Measurements from ENCODE around the gene SEPTIN10. TPM values are rescaled to one million over a fixed set of nuclear protein-coding genes. Genes with fewer than 3 reads are reported as not detected.
"Not testable (repeated sequence)": the region's sequence is repeated elsewhere in the genome, so short reads cannot be mapped to it uniquely, and the experiment has no call there.

Gene SEPTIN10
- total RNA-seq, 1 donor from 2014 or later: 86.1 TPM

GRCh38 chr2:109646961-109647360 is 33.2 kb upstream of the SEPTIN10 start:
- Mint-ChIP-seq H3K27ac (ENCODE audit: unreplicated experiment) (peak overlapping the region; percentile 93), H3K4me1 (ENCODE audit: low read depth) (peaks cover 30% of the 10 kb centered on the region), H3K36me3 (ENCODE audit: low read depth) (no peaks in the 10 kb centered on the region), H3K27me3 (ENCODE audit: low read depth) (no peaks in the 10 kb centered on the region), H3K9me3 (ENCODE audit: low read depth) (no peaks in the 10 kb centered on the region), H3K4me3 (ENCODE audit: unreplicated experiment) (no peak overlapping the region)
- TF ChIP-seq CTCF (IDR thresholded peaks at IDR 0.05): no peak
- DNase-seq (ENCODE audit: low spot score): no peak

GRCh38 chr2:109645412-109646184 is 31.8 kb upstream of the SEPTIN10 start:
- no peaks in the 10 kb centered on the region for H3K9me3 Mint-ChIP-seq (ENCODE audit: low read depth)
- TF ChIP-seq CTCF (IDR thresholded peaks at IDR 0.05): no peak
- H3K27ac Mint-ChIP-seq (ENCODE audit: unreplicated experiment): no peak overlapping the region
- H3K4me1 Mint-ChIP-seq (ENCODE audit: low read depth): peaks cover 30% of the 10 kb centered on the region
- H3K36me3 Mint-ChIP-seq (ENCODE audit: low read depth): no peaks in the 10 kb centered on the region
- no peak for DNase-seq (ENCODE audit: low spot score)
- H3K4me3 Mint-ChIP-seq (ENCODE audit: unreplicated experiment): no peak overlapping the region
- H3K27me3 Mint-ChIP-seq (ENCODE audit: low read depth): no peaks in the 10 kb centered on the region

GRCh38 chr2:109644571-109645275 is 31.0 kb upstream of the SEPTIN10 start:
- Mint-ChIP-seq H3K4me3 (ENCODE audit: unreplicated experiment) (peak overlapping the region; percentile 21), H3K27me3 (ENCODE audit: low read depth) (no peaks in the 10 kb centered on the region), H3K4me1 (ENCODE audit: low read depth) (peaks cover 30% of the 10 kb centered on the region), H3K9me3 (ENCODE audit: low read depth) (no peaks in the 10 kb centered on the region), H3K27ac (ENCODE audit: unreplicated experiment) (peak overlapping the region; percentile 89), H3K36me3 (ENCODE audit: low read depth) (no peaks in the 10 kb centered on the region)
- TF ChIP-seq CTCF (IDR thresholded peaks at IDR 0.05): no peak
- no peak for DNase-seq (ENCODE audit: low spot score)

GRCh38 chr2:109640000-109640399 is 26.2 kb upstream of the SEPTIN10 start:
- H3K36me3 Mint-ChIP-seq (ENCODE audit: low read depth); H3K9me3 Mint-ChIP-seq (ENCODE audit: low read depth); H3K4me3 Mint-ChIP-seq (ENCODE audit: unreplicated experiment); DNase-seq (ENCODE audit: low spot score); H3K27ac Mint-ChIP-seq (ENCODE audit: unreplicated experiment); H3K27me3 Mint-ChIP-seq (ENCODE audit: low read depth): not testable (repeated sequence)
- H3K4me1 Mint-ChIP-seq (ENCODE audit: low read depth): peaks cover 24% of the 10 kb centered on the region

GRCh38 chr2:109638795-109639194 is 25.0 kb upstream of the SEPTIN10 start:
- no peak overlapping the region for H3K27ac Mint-ChIP-seq (ENCODE audit: unreplicated experiment)
- no peaks in the 10 kb centered on the region for H3K36me3 Mint-ChIP-seq (ENCODE audit: low read depth)
- peaks cover 14% of the 10 kb centered on the region for H3K4me1 Mint-ChIP-seq (ENCODE audit: low read depth)
- H3K9me3 Mint-ChIP-seq (ENCODE audit: low read depth): no peaks in the 10 kb centered on the region
- no peaks in the 10 kb centered on the region for H3K27me3 Mint-ChIP-seq (ENCODE audit: low read depth)
- H3K4me3 Mint-ChIP-seq (ENCODE audit: unreplicated experiment): no peak overlapping the region
- DNase-seq (ENCODE audit: low spot score): no peak
- TF ChIP-seq CTCF (IDR thresholded peaks at IDR 0.05): no peak
